HCT116 (cell line): ENCODE measurements around the gene CFAP99. TPM values are rescaled to one million over a fixed set of nuclear protein-coding genes. Genes with fewer than 3 reads are reported as not detected.
"Not testable (repeated sequence)": the region's sequence is repeated elsewhere in the genome, so short reads cannot be mapped to it uniquely, and the experiment has no call there.

Experiments used
- ATAC-seq: fragments of 200-7000 bp; cut with Tn5 transposase; 2 replicates; pipeline ENCODE4 v1.9.1; 2020; ENCODE audit warnings: mild to moderate bottlenecking, moderate library complexity
- BruUV-seq: library from RNA; stranded (reverse); fragments of 400-500 nt; replicated peaks from 2 replicates; lab custom pipeline; 2021; lab: Mats Ljungman, UMichigan
- CTCF ChIA-PET: fragments of 300-600 bp; sonication (Branson Sonifier 250); formaldehyde crosslinking; loops from one replicate; lab custom pipeline; 2021; ENCODE audit warnings: antibody characterized with exemption; lab: Charles Lee
- POLR2A ChIA-PET: fragments of 300-600, 350-600 bp; sonication (Branson Sonifier 250); formaldehyde crosslinking; loops from one replicate; lab custom pipeline; 2021; ENCODE audit warnings: antibody characterized with exemption; lab: Charles Lee
- RAD21 ChIA-PET, 2 experiments: fragments of 300-600 bp; sonication (Branson Sonifier 250); formaldehyde crosslinking; loops; one replicate each; lab custom pipeline; 2023; ENCODE audit warnings: low total read pairs in 2 of 2; ENCODE audit not compliant: uncharacterized antibody in 2 of 2, unreplicated experiment in 2 of 2, low non-redundant PET in 1 of 2; lab: Charles Lee
- DNase-seq: peaks from one replicate; pipeline ENCODE4 v3.0.0-alpha.2; 2010; ENCODE audit warnings: low read depth, low spot score
- H2AFZ ChIP-seq: fragments of 200-600 bp; shearing (Covaris generic), sonication (generic); 2 replicates; pipeline ENCODE4 v1.6.1; 2017; ENCODE audit warnings: low read depth, mixed run types, mixed read lengths, antibody characterized with exemption, low read length; ENCODE audit not compliant: poor library complexity, severe bottlenecking
- H3K27ac ChIP-seq: 2 replicates; pipeline ENCODE4 v1.5.1; 2012; ENCODE audit warnings: low read depth, low read length
- H3K27me3 ChIP-seq: fragments of 200-600 bp; sonication (generic); 2 replicates; pipeline ENCODE4 v1.6.1; 2016; ENCODE audit warnings: mixed run types, low read length, mixed read lengths; ENCODE audit not compliant: insufficient read depth
- H3K36me3 ChIP-seq, 2 experiments: fragments of 200-500 bp in 1 of 2; fragments of 200-600 bp in 1 of 2; sonication (Bioruptor generic) in 1 of 2; sonication (generic) in 1 of 2; 2 replicates each; pipeline versions ENCODE4 v1.5.1 to v1.6.1; 2014 to 2016; ENCODE audit warnings: low read length in 2 of 2, inconsistent platforms in 1 of 2, mixed read lengths in 1 of 2, mixed run types in 1 of 2; ENCODE audit not compliant: insufficient read depth in 2 of 2, control insufficient read depth in 1 of 2
- H3K4me1 ChIP-seq, 2 experiments: fragments of 200-600 bp in 1 of 2; sonication (generic) in 1 of 2; 2 replicates each; pipeline versions ENCODE4 v1.5.1 to v1.6.1; 2012 to 2017; ENCODE audit warnings: low read length in 2 of 2, inconsistent platforms in 1 of 2, mild to moderate bottlenecking in 1 of 2, mixed read lengths in 1 of 2, mixed run types in 1 of 2, moderate library complexity in 1 of 2; ENCODE audit not compliant: insufficient read depth in 2 of 2, control insufficient read depth in 1 of 2
- H3K4me2 ChIP-seq: fragments of 200-600 bp; sonication (generic); 2 replicates; pipeline ENCODE4 v1.6.1; 2017; ENCODE audit warnings: mixed run types, low read length, mixed read lengths
- H3K4me3 ChIP-seq, 2 experiments: fragments of 200-600 bp in 1 of 2; sonication (generic) in 1 of 2; replicated peaks in 1 of 2; 2 replicates each; pipeline ENCODE4 v1.5.1; 2011 to 2016; ENCODE audit warnings: low read length in 2 of 2, control low read depth in 1 of 2, low read depth in 1 of 2, mild to moderate bottlenecking in 1 of 2, mixed read lengths in 1 of 2, mixed run types in 1 of 2
- H3K79me2 ChIP-seq: fragments of 200-600 bp; sonication (generic); 2 replicates; pipeline ENCODE4 v1.6.1; 2017; ENCODE audit warnings: mild to moderate bottlenecking, mixed run types, low read length, moderate library complexity, mixed read lengths; ENCODE audit not compliant: insufficient read depth
- H3K9ac ChIP-seq: fragments of 200-600 bp; sonication (generic); 2 replicates; pipeline ENCODE4 v1.6.1; 2016; ENCODE audit warnings: low read length, mixed read lengths
- H3K9me2 ChIP-seq: fragments of 200-600 bp; sonication (generic), shearing (Covaris generic); 2 replicates; pipeline ENCODE4 v1.6.1; 2017; ENCODE audit warnings: mixed run types, mild to moderate bottlenecking, moderate library complexity; ENCODE audit not compliant: insufficient read depth
- H3K9me3 ChIP-seq, 2 experiments: fragments of 200-500 bp in 1 of 2; fragments of 200-600 bp in 1 of 2; sonication (Bioruptor generic) in 1 of 2; sonication (generic) in 1 of 2; 2 replicates each; pipeline ENCODE4 v1.6.1; 2014 to 2017; ENCODE audit warnings: low read length in 2 of 2, mixed read lengths in 2 of 2, inconsistent platforms in 1 of 2, low read depth in 1 of 2, mild to moderate bottlenecking in 1 of 2, mixed run types in 1 of 2, moderate library complexity in 1 of 2; ENCODE audit not compliant: control insufficient read depth in 1 of 2, insufficient read depth in 1 of 2
- H4K20me1 ChIP-seq: fragments of 200-600 bp; sonication (generic), shearing (Covaris generic); 2 replicates; pipeline ENCODE4 v1.6.1; 2017; ENCODE audit warnings: mixed run types, mild to moderate bottlenecking, moderate library complexity; ENCODE audit not compliant: insufficient read depth
- CBX3 ChIP-seq: IDR thresholded peaks from 2 replicates; pipeline ENCODE4 v1.6.1; 2012; ENCODE audit warnings: low read depth
- CEBPB ChIP-seq: IDR thresholded peaks from 2 replicates; pipeline ENCODE4 v1.6.1; 2012; ENCODE audit warnings: low read depth
- EZH2 ChIP-seq: fragments of 200-600 bp; sonication (generic); IDR thresholded peaks from 2 replicates; pipeline ENCODE4 v1.6.1; 2017; ENCODE audit warnings: antibody characterized with exemption, mixed run types
- POLR2AphosphoS5 ChIP-seq: IDR thresholded peaks from 2 replicates; pipeline ENCODE4 v1.6.1; 2011; ENCODE audit warnings: mild to moderate bottlenecking, low read depth, low read length, moderate library complexity
- SIN3A ChIP-seq: IDR thresholded peaks from 2 replicates; pipeline ENCODE4 v1.6.1; 2012; ENCODE audit warnings: low read depth
- SP1 ChIP-seq: IDR thresholded peaks from 2 replicates; pipeline ENCODE4 v1.6.1; 2012; ENCODE audit warnings: low read depth
- TCF7L2 ChIP-seq: IDR thresholded peaks from 2 replicates; pipeline ENCODE4 v1.7.0; 2011; ENCODE audit warnings: borderline replicate concordance, inconsistent platforms; ENCODE audit not compliant: insufficient read depth, insufficient read length; ENCODE audit errors: extremely low read depth
- ZNF274 ChIP-seq: fragments of 200-500 bp; sonication (Bioruptor generic); IDR thresholded peaks from 2 replicates; pipeline ENCODE4 v1.6.1; 2014; ENCODE audit warnings: mild to moderate bottlenecking, low read depth, low read length, inconsistent platforms
- intact Hi-C: fragments of 100-400 bp; cut with micrococcal nuclease; formaldehyde crosslinking; loops from 2 replicates; pipeline ENCODE4 v1.10.0; 2022
- total RNA-seq: library from RNA; stranded (reverse); gene quantifications from one replicate; pipeline ENCODE4 v1.2.1, GENCODE V29; 2021; ENCODE audit not compliant: unreplicated experiment
- TF ChIP-seq, protein P1 (sequence below): IDR thresholded peaks from 2 replicates; pipeline ENCODE4 v1.6.1; 2012
- TF ChIP-seq, protein P2 (sequence below): IDR thresholded peaks from 2 replicates; pipeline ENCODE4 v1.6.1; 2012

CFAP99 gene
- total RNA-seq, 1 experiment from 2014 or later, result 0.42 TPM

DNA sequence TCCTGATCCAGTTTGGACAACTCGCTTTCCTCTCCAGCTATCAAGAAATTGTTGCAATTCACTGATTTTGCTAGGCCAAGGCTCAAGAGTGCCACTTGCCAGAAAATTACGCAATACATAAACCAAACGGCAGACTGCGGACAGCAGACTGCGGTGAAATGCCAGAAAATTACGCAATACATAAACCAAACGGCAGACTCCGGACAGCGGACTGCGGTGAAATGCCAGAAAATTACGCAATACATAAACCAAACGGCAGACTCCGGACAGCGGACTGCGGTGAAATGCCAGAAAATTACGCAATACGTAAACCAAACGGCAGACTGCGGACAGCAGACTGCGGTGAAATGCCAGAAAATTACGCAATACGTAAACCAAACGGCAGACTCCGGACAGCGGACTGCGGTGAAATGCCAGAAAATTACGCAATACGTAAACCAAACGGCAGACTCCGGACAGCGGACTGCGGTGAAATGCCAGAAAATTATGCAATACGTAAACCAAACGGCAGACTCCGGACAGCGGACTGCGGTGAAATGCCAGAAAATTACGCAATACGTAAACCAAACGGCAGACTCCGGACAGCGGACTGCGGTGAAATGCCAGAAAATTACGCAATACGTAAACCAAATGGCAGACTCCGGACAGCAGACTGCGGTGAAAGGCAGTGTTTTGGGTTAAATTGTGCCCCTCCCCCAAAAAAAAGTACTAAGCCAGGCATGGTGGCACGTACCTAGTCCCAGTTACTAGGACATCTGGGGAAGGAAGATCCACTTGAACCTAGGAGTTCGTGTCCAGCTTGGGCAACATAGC, 11.4 kb downstream of the CFAP99 start:
- BruUV-seq, H3K27me3 ChIP-seq, intact Hi-C loops, H3K79me2 ChIP-seq, DNase-seq, H3K36me3 ChIP-seq, H3K9ac ChIP-seq, POLR2A ChIA-PET, RAD21 ChIA-PET, H3K9me3 ChIP-seq, H4K20me1 ChIP-seq, H3K9me2 ChIP-seq, H3K4me1 ChIP-seq, H3K27ac ChIP-seq: not testable (repeated sequence)
- H3K4me2 ChIP-seq, result peak overlapping the region; percentile 77
- CTCF ChIA-PET, result interaction anchor here (2.4 kb wide), 1 partner anchor 11 kb away, joined by 15 read pairs; no protein-coding TSS in a partner anchor
- peak overlapping the region; percentile 39 to 52 for H3K4me3 ChIP-seq
- H2AFZ ChIP-seq, result peak overlapping the region; percentile 63
- 0 out of 2 replicates have a peak, but pooled peaks have one; percentile 12 for ATAC-seq
- TF ChIP-seq TCF7L2 (peak; percentile 26), CEBPB (peak; percentile 96)

DNA sequence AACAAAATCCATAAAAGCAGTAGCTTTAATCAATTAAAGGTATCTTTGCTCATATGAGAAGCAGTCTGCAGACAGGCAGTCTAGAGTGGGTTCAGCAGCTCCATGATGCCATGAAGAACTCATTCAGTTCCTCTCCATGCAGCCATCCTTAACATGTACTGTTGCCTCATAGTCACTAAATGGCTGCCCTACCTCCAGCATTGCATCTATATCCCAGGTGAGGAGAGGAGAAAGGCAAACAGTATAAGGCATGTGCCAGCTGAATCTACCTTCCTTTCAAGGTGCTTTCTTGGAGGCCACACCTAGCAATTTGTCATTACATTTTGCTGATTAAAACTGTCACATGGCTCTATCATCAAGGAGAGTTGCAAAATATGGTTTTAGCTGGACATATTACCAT, 13.2 kb downstream of the CFAP99 start:
- Histone ChIP-seq H3K79me2 (no peaks in the 10 kb centered on the region), H3K9ac (no peak overlapping the region), H3K27me3 (no peaks in the 10 kb centered on the region), H3K4me1 (peaks cover 2 to 10% of the 10 kb centered on the region in 2 experiments; a peak in 3 of 4 replicates), H3K4me2 (no peak overlapping the region), H3K9me2 (no peaks in the 10 kb centered on the region), H4K20me1 (no peaks in the 10 kb centered on the region), H2AFZ (no peak overlapping the region), H3K36me3 (no peaks in the 10 kb centered on the region), H3K4me3 (no peak overlapping the region), H3K9me3 (no peaks in the 10 kb centered on the region), H3K27ac (no peak overlapping the region)
- BruUV-seq, result no TSS peak
- RAD21 ChIA-PET, result interaction anchor here in 1 of 2 experiments (0.6 kb wide), 1 partner anchor 138 kb away, joined by 3 read pairs; no protein-coding TSS in a partner anchor
- CTCF ChIA-PET, result interaction anchor here (1.0 to 2.4 kb wide), 2 partner anchors 9 to 18 kb away, joined by 3 to 15 read pairs; no protein-coding TSS in a partner anchor
- no peak for ATAC-seq
- DNase-seq, result no peak
- TF ChIP-seq SP1 (no peak), POLR2AphosphoS5 (no peak), CBX3 (no peak), EZH2 (no peak), SIN3A (no peak), ZNF274 (no peak), TCF7L2 (no peak)
- TF ChIP-seq, protein P1, sequence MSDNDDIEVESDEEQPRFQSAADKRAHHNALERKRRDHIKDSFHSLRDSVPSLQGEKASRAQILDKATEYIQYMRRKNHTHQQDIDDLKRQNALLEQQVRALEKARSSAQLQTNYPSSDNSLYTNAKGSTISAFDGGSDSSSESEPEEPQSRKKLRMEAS, result no peak
- TF ChIP-seq, protein P2, sequence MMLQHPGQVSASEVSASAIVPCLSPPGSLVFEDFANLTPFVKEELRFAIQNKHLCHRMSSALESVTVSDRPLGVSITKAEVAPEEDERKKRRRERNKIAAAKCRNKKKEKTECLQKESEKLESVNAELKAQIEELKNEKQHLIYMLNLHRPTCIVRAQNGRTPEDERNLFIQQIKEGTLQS, result no peak
- POLR2A ChIA-PET, result no interaction called here
- intact Hi-C loops, result no loop called here
